BLaER1 treated with 17β-estradiol and CSF1 and Interleukin-3, amounts not matched to agents 10 nM and 100 nM (cell line): ENCODE measurements around the gene MYO15A.

Source experiments
- H3K27ac ChIP-seq, 11 experiments: shearing (Covaris generic); formaldehyde crosslinking; 2 replicates each; pipeline ENCODE4 v1.8.1; 2022
- H3K27me3 ChIP-seq, 11 experiments: shearing (Covaris generic); formaldehyde crosslinking; 2 replicates each; pipeline ENCODE4 v1.8.1; 2022
- H3K36me3 ChIP-seq, 11 experiments: shearing (Covaris generic); formaldehyde crosslinking; 2 replicates each; pipeline ENCODE4 v1.8.1; 2022
- H3K4me1 ChIP-seq, 10 experiments: shearing (Covaris generic); formaldehyde crosslinking; 2 replicates each; pipeline ENCODE4 v1.8.1; 2022
- H3K4me2 ChIP-seq, 11 experiments: shearing (Covaris generic); formaldehyde crosslinking; 2 replicates each; pipeline ENCODE4 v1.8.1; 2022
- H3K4me3 ChIP-seq, 10 experiments: shearing (Covaris generic); formaldehyde crosslinking; 2 replicates each; pipeline ENCODE4 v1.8.1; 2022
- H3K9ac ChIP-seq, 11 experiments: shearing (Covaris generic); formaldehyde crosslinking; 2 replicates each; pipeline ENCODE4 v1.8.1; 2022
- H3K9me3 ChIP-seq, 11 experiments: shearing (Covaris generic); formaldehyde crosslinking; replicated peaks in 1 of 11; 2 replicates each; pipeline ENCODE4 v1.8.1; 2022
- H4K20me1 ChIP-seq, 11 experiments: shearing (Covaris generic); formaldehyde crosslinking; 2 replicates each; pipeline ENCODE4 v1.8.1; 2022
- Cebpa-rat ChIP-seq, 11 experiments: shearing (Covaris generic); IDR thresholded peaks; 2 replicates each; pipeline ENCODE4 v1.8.1; 2022

The MYO15A gene

GRCh38 chr17:18227635-18228034 lies 119.1 kb downstream of the MYO15A start:
- Histone ChIP-seq H3K9me3 (no peaks in the 10 kb centered on the region), H4K20me1 (peaks cover 4 to 68% (median 57%) of the 10 kb centered on the region in 11 experiments; a peak in 21 of 22 replicates), H3K27me3 (no peaks in the 10 kb centered on the region), H3K4me2 (peak overlapping the region in 6 of 11 experiments; percentile 3 to 99 (median 96); a peak in 7 of 22 replicates), H3K4me1 (peaks cover 22 to 40% (median 29%) of the 10 kb centered on the region in 10 experiments), H3K4me3 (no peak overlapping the region), H3K27ac (no peak overlapping the region), H3K36me3 (peaks cover 0 to 18% (median 8%) of the 10 kb centered on the region in 11 experiments; a peak in 14 of 22 replicates), H3K9ac (peak overlapping the region in 3 of 11 experiments; percentile 14 to 88 (median 86); a peak in 2 of 22 replicates)
- no peak for TF ChIP-seq Cebpa-rat (IDR thresholded peaks at IDR 0.05)

DNA sequence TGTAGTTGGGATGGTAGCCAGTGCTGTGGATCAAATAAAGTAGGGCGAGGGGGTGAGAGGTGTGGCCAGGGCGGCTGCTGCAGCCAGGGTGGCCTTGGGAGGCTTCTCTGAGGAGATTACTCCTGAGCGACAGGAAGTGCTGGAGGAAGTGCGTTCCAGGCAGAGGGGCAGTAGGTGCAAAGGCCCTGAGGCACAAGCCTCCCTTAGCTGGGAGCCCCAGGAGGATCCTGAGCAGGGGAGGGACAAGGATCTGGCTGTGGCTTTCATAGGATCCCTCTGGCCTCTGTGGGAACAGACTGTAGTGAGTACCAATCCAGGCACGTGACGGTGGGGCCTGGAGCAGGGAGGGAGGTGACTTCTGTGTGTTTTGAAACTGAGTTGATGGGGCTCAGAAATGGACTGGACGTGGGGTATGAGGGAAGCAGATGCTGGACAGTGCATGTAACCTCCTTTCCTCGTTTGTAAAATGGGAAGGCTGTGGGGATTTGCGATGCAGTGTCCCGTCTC lies 119.7 kb downstream of the MYO15A start:
- H3K4me2 ChIP-seq: peak overlapping the region in 1 of 11 experiments; percentile 22; a peak in 1 of 22 replicates
- H3K4me1 ChIP-seq: peaks cover 22 to 40% (median 29%) of the 10 kb centered on the region in 10 experiments
- no peak for TF ChIP-seq Cebpa-rat (IDR thresholded peaks at IDR 0.05)
- H3K27me3 ChIP-seq: no peaks in the 10 kb centered on the region
- H3K9me3 ChIP-seq: no peaks in the 10 kb centered on the region
- no peak overlapping the region for H3K4me3 ChIP-seq
- H3K9ac ChIP-seq: peak overlapping the region in 1 of 11 experiments; percentile 42; a peak in 4 of 22 replicates
- H3K27ac ChIP-seq: no peak overlapping the region
- H4K20me1 ChIP-seq: peaks cover 4 to 73% (median 59%) of the 10 kb centered on the region in 11 experiments; a peak in 21 of 22 replicates
- H3K36me3 ChIP-seq: peaks cover 4 to 23% (median 14%) of the 10 kb centered on the region in 11 experiments; a peak in 16 of 22 replicates

DNA sequence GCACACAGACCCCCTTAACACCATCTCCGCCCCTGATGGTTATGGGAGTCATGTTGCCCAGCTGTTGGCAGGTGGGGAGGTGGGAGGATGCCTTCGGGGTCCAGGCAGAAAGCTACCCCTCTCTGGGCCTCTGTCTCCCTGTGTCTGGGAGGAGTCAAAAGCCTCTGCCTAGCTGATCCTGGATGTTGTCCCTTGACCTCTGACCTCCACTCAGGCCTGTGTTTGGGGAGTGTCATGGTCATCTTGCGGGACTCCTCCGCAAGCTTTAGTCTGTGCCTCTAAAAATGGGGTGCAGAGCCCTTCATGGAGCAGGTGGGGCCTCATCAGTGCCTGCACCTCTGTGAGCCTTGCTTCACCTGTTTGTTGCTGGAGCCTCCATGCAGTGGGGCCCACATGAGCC lies 120.7 kb downstream of the MYO15A start:
- H3K36me3 ChIP-seq: peaks cover 14 to 33% (median 23%) of the 10 kb centered on the region in 11 experiments; a peak in 21 of 22 replicates
- no peak for TF ChIP-seq Cebpa-rat (IDR thresholded peaks at IDR 0.05)
- no peak overlapping the region for H3K27ac ChIP-seq
- peaks cover 21 to 36% (median 26%) of the 10 kb centered on the region in 10 experiments for H3K4me1 ChIP-seq
- H3K27me3 ChIP-seq: no peaks in the 10 kb centered on the region
- H3K4me3 ChIP-seq: no peak overlapping the region
- peak overlapping the region in 1 of 11 experiments; percentile 42; a peak in 1 of 22 replicates for H3K9ac ChIP-seq
- no peak overlapping the region for H3K4me2 ChIP-seq
- H3K9me3 ChIP-seq: no peaks in the 10 kb centered on the region
- peaks cover 4 to 83% (median 59%) of the 10 kb centered on the region in 11 experiments; a peak in 21 of 22 replicates for H4K20me1 ChIP-seq
